ENCODE results near the gene BAIAP2L2.

BAIAP2L2 gene

DNA sequence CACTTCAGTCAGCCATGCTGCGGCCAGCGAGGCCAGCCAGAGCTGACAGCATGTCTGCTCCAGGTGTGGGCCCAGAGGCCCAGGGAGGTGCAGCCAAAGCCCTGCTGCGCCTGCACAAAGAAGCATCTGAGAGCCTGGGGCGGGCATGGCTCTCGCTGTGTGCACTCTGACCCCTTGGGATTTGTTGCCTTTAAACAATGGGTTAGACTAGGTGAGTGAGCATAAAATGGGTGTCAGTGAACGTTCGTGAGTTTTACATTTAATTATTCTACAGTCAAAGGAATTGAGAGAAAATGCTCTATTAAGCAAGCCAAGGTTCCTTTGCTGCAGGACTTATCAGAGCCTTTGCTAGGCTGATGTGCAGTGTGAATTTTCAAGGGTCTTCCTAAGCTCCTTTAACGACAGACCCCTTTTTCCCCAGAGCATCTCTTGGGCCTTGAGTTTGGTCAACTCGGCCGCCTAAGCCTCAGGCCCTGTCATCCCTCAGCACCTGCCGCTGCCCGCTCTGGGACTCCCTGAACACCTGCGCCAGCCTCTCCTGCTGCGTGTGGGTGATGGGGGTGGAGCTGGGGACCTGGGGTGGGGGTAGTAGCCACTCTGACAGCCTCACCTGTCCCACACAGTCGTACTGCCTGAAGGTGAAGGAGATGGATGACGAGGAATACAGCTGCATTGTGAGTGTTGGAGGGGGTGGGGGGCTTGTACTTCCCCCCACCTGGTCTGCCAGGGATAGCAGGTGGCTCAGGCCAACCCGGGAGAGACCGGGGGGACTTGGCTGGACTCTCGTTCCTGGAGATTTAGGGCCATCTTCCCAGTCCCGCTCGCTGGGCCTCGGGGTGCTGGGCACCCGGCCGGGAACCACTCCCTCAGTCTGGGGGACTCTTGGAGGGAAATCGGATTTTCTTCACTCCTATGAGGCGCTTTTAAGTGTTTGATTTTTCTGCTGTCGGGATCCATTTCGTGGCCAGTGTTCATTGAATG, 37.0 kb downstream of the BAIAP2L2 start:
- no peaks in the 10 kb centered on the region for H3K4me1 Mint-ChIP-seq
- H3K4me3 Mint-ChIP-seq = no peak overlapping the region
- no peak for DNase-seq
- no peak overlapping the region for H3K27ac Mint-ChIP-seq
- no peaks in the 10 kb centered on the region for H3K9me3 Mint-ChIP-seq
- no peaks in the 10 kb centered on the region for H3K27me3 Mint-ChIP-seq
- no peaks in the 10 kb centered on the region for H3K36me3 Mint-ChIP-seq (ENCODE audit: low read depth)
- no peak for ATAC-seq

DNA sequence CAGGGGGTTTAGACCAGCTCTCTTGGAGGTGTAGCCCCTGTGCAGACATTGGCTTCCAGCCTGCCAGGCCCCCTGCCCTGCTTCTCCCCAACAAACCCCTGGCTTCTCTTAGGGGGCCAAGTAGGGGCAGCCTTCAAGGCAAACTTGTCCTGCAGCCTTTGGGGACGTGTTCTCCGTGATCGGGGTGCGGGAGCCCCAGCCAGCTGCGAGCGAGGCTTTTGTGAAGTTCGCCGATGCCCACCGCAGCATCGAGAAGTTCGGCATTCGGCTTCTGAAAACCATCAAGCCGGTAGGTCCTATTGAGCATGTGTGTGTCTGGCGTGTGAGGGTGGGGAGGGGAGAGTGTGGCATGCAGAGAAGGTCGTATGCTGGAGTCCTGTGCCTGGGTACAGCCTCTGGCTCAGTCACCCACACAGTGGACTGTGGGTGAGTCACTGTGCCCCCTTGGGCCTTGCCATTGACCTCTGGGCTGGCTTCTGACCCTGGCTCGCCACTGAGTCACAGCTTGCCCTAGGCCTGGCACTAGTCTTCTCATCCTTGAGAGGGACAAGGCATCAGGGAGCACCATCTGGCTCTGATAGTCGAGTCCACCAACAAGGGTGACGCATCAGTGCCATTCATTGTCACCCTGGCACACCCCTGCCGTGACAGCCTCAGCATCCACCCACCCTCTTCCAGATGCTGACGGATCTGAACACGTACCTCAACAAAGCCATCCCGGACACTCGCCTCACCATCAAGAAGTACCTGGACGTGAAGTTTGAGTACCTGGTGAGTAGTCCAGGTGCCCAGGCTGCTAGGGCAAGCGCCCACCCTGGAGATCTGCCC, 37.9 kb downstream of the BAIAP2L2 start:
- Mint-ChIP-seq H3K27ac (no peak overlapping the region), H3K27me3 (no peaks in the 10 kb centered on the region), H3K4me1 (no peaks in the 10 kb centered on the region), H3K9me3 (no peaks in the 10 kb centered on the region), H3K36me3 (ENCODE audit: low read depth) (no peaks in the 10 kb centered on the region), H3K4me3 (no peak overlapping the region)
- DNase-seq (no peak), ATAC-seq (no peak)

DNA sequence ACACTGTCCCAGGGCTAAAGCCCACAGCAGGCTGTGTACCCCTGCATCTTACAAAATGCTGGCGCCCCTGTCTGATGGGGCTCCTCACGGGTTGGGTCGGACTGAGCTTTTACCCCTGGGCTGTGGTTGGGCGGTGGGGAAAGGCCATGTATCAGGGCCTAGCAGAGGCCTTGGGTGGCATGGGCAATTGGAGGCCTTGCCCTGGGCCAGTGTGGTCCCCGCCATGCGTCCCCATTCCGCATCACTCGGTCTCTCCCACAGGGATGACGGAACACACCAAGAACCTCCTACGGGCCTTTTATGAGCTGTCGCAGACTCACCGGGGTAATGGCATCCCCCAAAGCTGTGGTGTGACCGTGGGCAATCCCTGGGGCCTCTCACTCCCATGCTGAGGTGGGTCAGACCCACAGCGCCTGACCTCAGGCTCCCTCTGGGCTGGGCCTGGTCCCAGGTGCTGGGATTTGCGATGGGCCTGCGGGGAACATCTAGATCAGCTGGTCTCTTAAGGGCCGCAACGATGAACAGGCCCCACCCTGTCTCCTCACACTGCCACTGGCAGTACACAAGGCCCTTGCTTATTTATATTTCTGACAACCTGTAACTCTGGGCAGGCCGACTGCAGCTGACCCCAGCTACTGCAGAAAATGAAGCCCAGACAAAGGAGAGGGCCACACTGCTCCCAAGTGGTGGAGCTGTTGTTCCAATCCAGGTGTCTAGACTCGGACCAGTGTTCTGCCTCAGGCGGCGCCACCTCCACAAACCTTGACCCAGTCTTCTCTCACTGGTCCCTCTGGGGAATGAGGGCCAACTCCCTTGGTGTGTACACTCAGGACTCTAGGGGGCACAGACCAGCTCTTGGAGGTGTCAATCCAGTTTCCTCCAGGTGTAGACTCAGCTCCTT, 38.8 kb downstream of the BAIAP2L2 start:
- H3K27me3 Mint-ChIP-seq = no peaks in the 10 kb centered on the region

DNA sequence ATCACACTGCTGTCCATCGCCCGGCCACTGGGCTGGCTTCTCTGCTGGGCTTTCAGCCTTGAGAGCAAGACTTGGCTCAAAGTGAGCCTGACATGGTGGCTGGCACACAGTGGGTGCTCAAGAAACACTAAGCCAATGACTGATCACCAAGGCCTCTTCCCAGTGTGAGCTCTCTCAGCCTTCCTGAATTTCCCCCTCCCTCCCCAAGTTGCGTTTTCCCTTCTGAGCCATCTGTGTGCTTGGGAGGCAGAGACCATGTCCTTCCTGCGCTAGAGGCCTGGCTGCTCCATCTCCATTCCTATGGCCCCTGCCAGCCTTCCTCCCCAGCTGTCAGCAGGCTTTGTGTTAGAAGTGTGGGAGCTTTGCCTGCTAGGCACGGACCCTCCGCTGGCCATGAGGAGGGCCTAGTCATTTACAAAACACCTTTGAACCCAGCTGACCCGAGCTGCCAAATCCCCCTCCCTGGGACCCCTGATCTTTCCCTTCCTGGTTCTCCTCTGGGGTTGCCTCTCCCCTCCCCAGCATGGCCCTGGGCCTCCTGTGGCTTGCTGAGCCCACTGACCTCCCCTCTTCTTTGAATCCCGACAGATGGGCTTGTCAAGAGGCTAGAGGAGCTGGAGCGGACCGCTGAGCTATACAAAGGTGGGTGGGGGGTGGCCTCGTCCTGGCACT, 40.1 kb downstream of the BAIAP2L2 start:
- H3K4me1 Mint-ChIP-seq = no peaks in the 10 kb centered on the region
- H3K27me3 Mint-ChIP-seq = no peaks in the 10 kb centered on the region
- H3K4me3 Mint-ChIP-seq = no peak overlapping the region
- no peak for ATAC-seq
- H3K27ac Mint-ChIP-seq = no peak overlapping the region
- no peaks in the 10 kb centered on the region for H3K9me3 Mint-ChIP-seq
- DNase-seq = no peak
- peaks cover 5% of the 10 kb centered on the region for H3K36me3 Mint-ChIP-seq (ENCODE audit: low read depth)

More for the DNA sequence above, 38.8 kb downstream of the BAIAP2L2 start:
- Mint-ChIP-seq H3K9me3 (no peaks in the 10 kb centered on the region), H3K4me1 (no peaks in the 10 kb centered on the region), H3K36me3 (ENCODE audit: low read depth) (no peaks in the 10 kb centered on the region), H3K4me3 (no peak overlapping the region), H3K27ac (no peak overlapping the region)
- DNase-seq = no peak
- no peak for ATAC-seq

DNA sequence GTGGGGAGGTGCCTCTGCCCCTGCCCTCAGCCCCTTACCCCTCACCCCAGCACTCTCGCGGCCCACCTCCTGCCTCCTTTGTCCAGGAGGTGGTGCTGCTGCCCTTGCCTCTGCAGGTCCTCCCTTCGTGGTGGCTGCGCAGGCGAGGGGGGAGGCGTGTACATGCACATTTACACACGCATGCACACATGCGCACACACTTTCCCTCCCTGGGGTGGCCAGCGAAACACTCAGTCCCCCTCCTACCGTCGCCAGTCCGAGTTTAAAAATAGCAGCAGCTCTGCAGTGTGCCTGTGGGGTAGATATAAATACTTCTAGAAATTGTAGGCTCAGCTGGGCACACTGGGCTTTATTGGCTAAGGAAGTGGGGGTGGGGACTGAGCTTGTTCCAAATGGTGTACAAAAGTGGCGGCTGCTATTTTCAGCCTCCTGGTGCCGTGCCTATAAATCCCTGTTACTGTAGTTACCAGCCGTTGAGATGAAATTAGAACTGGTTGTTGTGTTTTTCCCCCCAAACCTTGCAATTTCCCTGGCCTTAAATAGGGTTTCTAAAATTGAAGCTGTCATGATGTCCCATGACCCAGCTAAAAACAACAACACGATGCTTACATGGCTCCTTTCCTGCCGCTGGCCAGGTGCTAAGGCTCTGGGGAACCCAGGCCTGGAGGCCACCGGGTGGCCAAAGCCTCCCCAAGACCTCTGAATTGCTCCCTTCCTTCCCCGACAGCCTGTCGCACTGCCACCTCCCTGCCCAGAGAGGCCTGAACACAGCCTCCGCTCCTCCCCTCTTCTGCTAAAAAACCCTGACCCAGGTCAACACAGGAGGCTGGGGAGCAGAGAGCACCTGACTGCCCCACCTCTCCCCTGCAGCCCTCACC, 40.9 kb downstream of the BAIAP2L2 start:
- H3K27me3 Mint-ChIP-seq = no peaks in the 10 kb centered on the region
- DNase-seq = no peak
- H3K4me1 Mint-ChIP-seq = no peaks in the 10 kb centered on the region
- no peaks in the 10 kb centered on the region for H3K9me3 Mint-ChIP-seq
- H3K4me3 Mint-ChIP-seq = no peak overlapping the region
- peaks cover 5% of the 10 kb centered on the region for H3K36me3 Mint-ChIP-seq (ENCODE audit: low read depth)
- no peak for ATAC-seq
- H3K27ac Mint-ChIP-seq = no peak overlapping the region

DNA sequence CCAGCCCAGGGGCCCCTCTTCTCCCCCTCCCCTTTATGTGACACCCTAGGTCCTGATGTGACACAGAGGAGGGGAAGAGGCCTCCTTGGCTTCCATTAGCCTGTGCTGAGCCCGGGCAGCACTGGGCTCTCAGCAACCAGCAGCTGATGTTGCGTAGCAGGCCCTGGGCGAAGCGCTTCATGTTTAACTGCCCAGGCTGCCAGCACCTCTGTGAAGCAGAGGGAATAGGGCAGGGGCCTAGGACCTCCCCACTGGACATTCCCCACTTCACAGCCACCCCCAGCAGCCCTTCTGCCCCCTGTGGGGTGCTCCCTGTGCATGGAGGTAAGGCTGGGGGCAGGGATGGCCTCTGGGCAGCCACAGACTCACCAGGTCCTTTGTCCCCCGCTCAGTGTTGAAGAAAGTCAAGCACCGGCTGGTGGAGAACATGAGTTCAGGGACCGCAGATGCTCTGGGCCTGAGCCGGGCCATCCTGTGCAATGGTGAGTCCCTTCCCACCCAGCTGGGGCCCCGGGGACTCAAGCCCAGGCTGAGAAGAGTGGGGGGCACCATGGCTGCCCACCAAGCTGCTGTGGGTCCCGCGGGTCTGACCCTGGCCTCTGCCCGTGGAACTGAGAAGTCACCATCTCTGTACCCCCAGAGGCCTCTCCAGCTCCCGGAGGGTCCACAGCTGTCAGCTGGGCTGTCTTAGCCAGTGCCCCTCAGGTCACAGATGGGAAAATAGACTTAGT, 41.7 kb downstream of the BAIAP2L2 start:
- Mint-ChIP-seq H3K9me3 (no peaks in the 10 kb centered on the region), H3K36me3 (ENCODE audit: low read depth) (peaks cover 8% of the 10 kb centered on the region), H3K4me3 (no peak overlapping the region), H3K4me1 (no peaks in the 10 kb centered on the region), H3K27me3 (no peaks in the 10 kb centered on the region), H3K27ac (no peak overlapping the region)
- ATAC-seq (no peak), DNase-seq (no peak)

DNA sequence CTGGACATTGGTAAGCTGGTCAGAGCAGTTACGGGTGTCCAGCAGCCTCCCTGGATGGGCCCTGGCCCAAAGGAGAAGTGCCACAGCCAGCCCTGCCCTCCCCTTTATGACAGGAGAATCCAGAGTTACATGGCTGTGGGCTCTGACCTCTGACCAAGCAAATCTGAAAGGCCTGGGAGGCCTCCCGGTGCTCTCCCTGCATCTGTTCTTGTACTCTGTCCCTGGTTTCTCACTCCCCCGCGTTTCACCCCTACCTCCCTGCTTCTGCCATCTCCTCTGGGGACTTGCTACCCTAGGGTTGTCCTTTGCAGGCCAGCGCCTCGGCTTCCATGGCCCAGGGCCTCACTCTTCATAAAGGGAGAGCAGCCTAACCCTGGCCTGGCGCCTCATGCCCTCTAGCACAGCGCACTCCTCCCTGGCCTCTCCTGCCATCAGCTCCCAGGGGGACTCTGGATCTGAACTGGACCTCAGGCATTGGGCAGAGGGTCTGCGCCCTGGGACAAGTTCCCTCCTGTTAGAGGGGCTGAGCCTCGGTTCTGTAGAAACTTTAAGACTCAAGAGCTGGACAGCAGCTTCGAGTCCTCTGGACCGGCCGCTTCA, 42.6 kb downstream of the BAIAP2L2 start:
- DNase-seq = no peak
- ATAC-seq = no peak
- H3K9me3 Mint-ChIP-seq = no peaks in the 10 kb centered on the region
- no peaks in the 10 kb centered on the region for H3K4me1 Mint-ChIP-seq
- H3K27ac Mint-ChIP-seq = no peak overlapping the region
- no peak overlapping the region for H3K4me3 Mint-ChIP-seq
- peaks cover 9% of the 10 kb centered on the region for H3K36me3 Mint-ChIP-seq (ENCODE audit: low read depth)
- no peaks in the 10 kb centered on the region for H3K27me3 Mint-ChIP-seq

DNA sequence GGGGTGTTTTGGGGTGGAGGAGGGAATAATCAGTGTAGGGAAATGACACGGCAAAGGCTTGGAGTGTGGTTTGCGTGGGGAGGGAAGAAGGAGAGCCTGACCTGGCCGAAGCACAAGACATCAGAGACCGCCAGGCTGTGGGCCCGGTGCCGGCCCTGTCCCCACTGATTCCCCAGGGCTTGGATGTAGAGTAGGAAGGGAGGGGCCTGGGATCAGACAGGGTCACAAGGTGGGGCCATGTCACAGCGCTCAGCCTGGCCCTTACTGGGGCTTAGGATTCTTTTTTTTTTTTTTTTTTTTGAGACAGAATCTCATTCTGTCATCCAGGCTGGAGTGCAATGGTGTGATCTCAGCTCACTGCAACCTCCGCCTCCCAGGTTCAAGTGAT, 43.5 kb downstream of the BAIAP2L2 start:
- Mint-ChIP-seq H3K4me3 (no peak overlapping the region), H3K4me1 (no peaks in the 10 kb centered on the region), H3K27ac (no peak overlapping the region), H3K27me3 (no peaks in the 10 kb centered on the region), H3K36me3 (ENCODE audit: low read depth) (peaks cover 12% of the 10 kb centered on the region), H3K9me3 (no peaks in the 10 kb centered on the region)
- ATAC-seq (no peak), DNase-seq (no peak)

DNA sequence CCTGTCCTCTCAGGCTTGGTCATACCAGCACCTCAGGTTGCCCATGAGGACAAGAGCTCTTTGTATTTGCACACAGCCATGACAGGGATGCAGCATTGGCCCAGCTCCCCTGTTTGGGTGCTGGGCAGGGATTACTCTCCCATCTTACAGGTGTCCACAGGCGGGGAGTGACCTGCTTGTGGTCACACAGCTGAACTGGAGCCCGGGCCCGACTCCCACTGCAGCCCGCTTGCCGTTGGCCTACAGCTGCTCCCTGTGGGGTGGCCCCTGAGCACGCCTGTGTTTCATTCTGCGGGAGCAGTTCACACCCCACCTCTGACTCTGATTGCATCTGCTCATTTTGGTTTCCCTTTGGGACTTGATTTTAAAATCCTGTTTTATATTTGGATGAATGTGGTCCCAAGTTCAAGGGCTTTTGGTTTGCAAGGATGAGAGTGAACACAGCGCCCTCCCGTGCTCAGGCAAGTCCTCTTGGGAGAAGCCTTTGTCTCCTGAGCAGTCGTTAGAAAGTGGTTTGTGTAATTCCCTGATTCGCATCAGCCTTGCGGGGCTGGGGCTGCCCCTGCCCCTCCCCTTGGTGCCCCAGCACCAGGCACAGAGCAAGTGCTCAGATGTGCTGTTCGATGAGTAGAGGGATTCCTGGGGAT, 44.0 kb downstream of the BAIAP2L2 start:
- no peak overlapping the region for H3K27ac Mint-ChIP-seq
- no peaks in the 10 kb centered on the region for H3K9me3 Mint-ChIP-seq
- DNase-seq = no peak
- H3K27me3 Mint-ChIP-seq = no peaks in the 10 kb centered on the region
- no peak for ATAC-seq
- H3K36me3 Mint-ChIP-seq (ENCODE audit: low read depth) = peaks cover 12% of the 10 kb centered on the region
- H3K4me1 Mint-ChIP-seq = no peaks in the 10 kb centered on the region
- no peak overlapping the region for H3K4me3 Mint-ChIP-seq

DNA sequence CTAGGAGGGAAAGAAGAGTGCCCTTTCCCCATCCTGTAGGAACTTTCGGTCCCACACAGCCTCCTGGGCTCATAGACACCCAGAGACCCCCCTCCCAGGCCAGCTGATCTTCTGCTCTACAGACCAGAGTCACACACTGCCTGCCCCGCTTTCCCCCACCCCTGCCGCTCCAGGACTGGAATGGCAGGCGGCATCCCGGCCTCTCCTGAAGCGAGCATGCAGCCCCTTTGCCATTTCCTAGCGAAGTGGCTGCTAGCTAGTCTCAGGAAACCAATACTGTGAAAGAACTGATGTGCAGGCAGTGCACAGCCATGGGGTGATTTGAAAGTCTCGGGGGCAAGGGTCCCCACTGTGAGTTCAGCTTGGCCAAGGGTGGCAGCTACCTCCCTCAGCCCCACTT, 44.9 kb downstream of the BAIAP2L2 start:
- H3K4me3 Mint-ChIP-seq = no peak overlapping the region
- no peaks in the 10 kb centered on the region for H3K4me1 Mint-ChIP-seq
- no peak overlapping the region for H3K27ac Mint-ChIP-seq
- no peaks in the 10 kb centered on the region for H3K27me3 Mint-ChIP-seq
- H3K9me3 Mint-ChIP-seq = no peaks in the 10 kb centered on the region
- ATAC-seq = no peak
- no peak for DNase-seq
- peaks cover 12% of the 10 kb centered on the region for H3K36me3 Mint-ChIP-seq (ENCODE audit: low read depth)

DNA sequence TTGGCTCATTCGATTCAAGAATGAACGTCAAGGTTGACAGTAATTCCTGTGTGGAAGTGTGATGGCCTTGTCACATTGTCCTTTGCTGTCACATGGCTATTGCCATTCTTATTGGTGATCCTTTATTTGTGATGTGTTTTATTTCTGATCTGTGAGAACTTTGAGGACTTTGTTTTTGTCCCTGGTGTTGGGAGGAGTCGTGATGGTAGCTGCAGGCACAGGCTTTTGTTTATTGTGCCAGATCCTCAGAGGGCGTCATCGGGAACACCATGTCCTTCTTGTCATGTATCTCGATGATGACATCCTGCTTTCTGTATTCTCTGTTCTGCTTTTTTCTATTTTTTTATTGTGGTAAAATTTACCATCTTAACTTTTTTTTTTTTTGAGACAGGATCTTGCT, 47.7 kb downstream of the BAIAP2L2 start:
- H3K27ac Mint-ChIP-seq = no peak overlapping the region
- ATAC-seq (no peak), DNase-seq (no peak)
- no peak overlapping the region for H3K4me3 Mint-ChIP-seq
- no peaks in the 10 kb centered on the region for H3K27me3 Mint-ChIP-seq
- H3K36me3 Mint-ChIP-seq (ENCODE audit: low read depth) = peaks cover 19% of the 10 kb centered on the region
- H3K9me3 Mint-ChIP-seq = no peaks in the 10 kb centered on the region
- H3K4me1 Mint-ChIP-seq = peaks cover 4% of the 10 kb centered on the region

Data from activated naive CD8-positive, alpha-beta T cell treated with anti-CD3 and anti-CD28 coated beads, Interleukin-2, amount 50 U/mL, for 24 hours (primary cell).